Mucosa of gallbladder (tissue), 1 donor: ENCODE measurements around the gene CDHR2. TPM values are rescaled to one million over a fixed set of nuclear protein-coding genes. Genes with fewer than 3 reads are reported as not detected.

Experiments used
- DNase-seq: peaks from one replicate; pipeline ENCODE4 v3.0.0-alpha.2; 2020; ENCODE audit warnings: low spot score
- total RNA-seq: library from RNA; stranded (reverse); gene quantifications from one replicate; pipeline ENCODE4 v1.2.1, GENCODE V29; 2021
- donor health status: DM: no; HTN: no; CAD: no.

Gene CDHR2
- total RNA-seq, 1 donor from 2014 or later = 65.7 TPM

DNA sequence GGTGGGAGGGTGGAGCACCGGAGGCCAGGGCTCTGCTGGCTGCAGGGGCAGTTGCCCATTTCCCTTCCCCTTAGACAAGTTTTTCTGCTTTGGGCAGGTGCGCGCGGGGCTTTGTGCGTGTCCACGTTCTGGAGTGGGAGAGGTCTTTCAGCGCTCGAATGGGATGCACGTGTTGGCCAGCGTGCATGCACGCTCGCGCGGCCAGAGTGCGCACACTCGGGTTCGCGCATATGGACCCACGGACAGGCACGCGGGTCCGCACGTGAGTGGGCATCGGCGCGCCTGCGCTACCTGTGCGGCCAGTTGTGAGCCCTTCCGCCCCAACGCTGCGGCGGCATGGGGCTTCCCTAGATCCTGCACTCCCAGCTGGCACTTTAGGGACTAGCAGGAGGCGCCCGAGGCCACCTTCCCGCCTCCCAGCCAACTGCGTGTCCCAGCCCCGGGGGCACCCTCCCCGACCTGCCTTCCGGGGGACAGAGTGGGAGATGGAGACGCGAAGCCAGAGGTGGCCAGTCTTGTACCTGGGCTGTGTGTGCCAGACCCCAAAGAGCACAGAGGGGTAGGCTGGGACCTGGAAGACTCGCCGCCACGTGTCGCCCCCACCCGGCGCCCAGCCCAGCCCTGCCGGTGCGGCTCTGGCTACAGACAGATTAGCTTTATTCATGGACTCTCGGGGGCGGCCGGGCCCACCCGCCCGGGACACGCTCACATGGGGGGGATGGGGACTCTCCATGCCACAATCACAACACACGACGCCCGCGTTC is 70.6 kb downstream of the CDHR2 start:
- no peak for DNase-seq

DNA sequence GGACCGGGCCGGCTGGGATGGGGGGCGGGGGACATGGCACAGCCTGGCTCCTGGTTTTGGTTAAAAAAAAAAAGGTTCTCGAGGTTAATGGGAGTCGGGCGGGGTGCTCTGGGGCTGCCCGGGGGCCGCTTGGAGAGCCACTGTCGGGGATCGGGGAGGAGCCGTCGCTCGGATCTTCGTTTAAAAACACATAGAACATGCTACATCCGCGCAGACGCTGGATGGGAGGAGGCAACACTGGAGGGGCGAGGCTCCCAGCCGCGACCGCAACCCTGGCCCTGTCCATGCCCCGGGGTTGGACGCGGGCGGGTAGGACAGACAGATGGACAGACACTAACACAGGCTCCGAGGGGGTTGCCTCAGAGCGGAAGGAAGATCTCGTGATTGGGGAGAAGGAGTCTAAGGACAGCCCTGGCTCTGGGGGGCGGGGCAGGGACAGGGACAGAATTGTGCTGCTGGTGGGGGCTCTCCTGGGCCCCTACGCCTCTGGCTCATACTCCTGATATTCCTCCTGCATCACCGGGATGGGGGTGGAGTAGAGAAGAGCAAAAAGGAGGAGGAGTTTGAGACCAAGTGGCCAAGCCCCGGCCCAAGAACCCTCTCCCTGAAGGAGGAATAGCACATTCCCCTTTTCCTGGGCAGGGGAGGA is 71.3 kb downstream of the CDHR2 start:
- DNase-seq = no peak

DNA sequence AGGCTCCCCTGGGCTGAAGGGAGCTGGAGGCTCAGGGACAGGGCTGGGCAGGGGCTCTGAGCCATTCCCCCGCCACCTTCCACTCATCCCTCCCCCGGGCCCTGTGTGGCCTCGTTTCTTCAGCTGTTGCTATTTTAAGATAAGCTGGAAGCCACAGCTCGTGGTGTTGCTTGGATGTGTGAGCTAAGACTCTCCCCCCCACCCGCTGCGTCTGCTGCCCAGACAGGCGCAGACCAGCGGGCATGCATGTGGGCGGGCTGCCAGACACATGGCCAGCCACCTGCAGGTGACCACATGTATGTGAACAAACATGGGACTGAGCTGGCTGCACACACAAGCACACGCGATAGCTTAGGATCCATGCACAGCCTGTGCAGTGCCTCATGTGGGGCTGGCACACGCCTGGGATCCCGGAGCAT is 72.5 kb downstream of the CDHR2 start:
- no peak for DNase-seq

DNA sequence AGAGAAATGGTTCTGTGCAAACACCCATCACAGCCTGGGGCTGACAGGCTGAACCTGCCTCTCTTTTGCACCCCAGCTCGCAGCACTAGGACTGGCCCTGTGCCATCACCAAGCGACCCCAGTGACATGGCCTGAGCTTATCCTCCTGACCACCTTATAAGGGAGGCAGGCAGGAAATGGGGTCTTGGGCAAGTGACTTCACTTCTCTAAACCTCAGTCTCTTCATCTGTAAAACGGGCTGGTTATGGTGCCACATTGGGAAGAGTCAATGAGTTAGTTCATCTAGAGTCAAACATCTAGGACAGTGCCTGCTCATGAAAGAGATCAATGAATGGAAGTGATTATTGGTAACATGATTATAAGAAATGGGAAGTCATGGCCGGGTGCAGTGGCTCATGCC is 75.0 kb downstream of the CDHR2 start:
- no peak for DNase-seq

DNA sequence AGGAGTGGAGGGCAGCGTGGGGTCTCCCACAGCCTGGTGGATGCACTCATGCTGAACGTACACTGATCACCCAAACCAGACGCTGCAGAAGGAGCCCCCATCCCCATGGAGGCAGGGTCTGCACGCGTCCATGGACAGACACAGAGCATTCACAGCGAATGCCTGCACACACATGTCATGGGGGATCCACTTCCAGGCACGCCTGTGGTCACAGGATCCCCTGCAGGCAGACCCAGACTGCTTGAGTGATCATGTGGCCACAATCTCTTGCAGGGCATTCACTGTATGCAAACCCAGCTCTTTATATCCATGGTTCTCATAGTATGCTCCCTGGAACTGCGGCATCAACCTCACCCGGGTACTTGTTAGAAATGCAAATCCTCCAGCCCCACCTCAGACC is 75.8 kb downstream of the CDHR2 start:
- DNase-seq = no peak

DNA sequence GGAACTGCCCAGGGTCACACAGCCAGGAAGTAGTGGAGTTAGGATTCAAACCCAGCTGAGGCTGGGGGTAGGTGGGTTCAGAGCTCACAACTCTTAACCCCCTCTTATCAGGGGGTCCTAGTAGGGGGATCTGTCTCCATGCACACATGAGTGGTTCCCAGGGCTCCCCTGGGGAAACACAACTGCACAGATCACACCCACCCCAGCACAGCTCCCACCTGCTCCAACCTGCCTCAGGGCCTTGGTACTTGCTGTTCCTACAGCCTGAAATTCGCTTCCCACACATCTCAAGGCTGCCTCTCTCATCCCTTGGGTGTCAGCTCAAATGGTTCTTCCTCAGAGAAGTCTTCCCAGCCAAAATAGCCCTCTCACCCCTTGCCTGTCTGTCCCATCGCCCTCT is 76.4 kb downstream of the CDHR2 start:
- DNase-seq = no peak

DNA sequence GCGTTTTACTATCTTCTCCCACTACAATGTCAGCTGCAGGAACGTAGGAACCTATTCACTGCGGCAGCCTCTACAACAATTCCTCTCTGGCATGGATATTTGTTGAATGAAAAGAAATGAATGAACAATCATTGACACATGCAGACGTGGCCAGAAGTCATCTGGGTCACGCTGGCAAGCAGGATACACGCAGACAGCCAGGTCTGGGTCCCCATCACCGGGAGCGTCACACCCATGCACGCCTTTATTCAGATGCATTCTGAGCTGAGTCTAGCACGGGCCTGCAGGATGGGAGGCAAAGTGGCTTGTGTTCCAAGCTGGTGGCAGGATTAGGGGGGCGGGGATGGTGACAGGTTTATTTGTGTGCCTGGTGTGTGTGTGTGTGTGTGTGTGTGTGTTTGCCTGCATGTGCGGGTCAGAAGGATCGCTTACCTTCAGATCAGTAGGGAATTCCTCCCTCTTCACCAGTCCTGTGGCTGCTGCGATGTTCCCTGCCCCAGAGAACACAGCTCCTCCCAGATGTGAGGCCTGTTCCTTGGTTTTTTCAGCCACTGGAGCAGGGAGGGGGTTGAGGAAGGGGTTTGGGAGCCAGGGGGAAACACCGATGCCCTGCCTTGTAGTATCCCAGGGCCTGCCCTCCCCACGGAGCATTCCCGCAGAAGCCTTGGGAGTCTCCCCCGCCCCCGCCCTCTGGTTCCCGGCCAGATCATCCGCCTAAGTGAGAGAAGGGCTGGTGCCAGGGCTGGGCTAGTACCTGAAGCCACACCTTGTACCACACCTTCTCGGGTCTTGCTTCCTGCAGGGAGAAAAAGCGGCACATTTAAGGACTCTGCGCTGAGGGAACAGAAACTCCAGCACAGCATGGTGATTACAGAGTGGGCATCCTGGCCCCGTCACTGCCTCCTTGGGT is 77.1 kb downstream of the CDHR2 start:
- DNase-seq = no peak

DNA sequence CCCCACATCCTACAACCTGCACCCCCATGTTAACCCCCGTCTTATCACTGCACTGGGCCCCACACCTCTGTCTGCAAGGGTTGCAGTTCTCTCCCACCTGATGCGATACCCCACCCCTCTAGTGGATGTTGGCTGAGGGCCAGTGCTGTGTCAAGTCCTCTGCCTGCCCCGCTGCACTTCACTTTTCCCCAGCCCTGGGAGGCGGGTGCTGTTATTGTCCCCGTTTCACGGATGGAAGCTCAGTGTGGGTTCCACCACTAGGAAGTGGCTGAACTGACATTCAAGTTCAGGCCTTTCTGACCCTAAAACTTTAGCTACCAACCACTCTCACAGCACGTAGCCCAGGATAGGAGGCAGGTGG is 77.7 kb downstream of the CDHR2 start:
- DNase-seq = no peak

DNA sequence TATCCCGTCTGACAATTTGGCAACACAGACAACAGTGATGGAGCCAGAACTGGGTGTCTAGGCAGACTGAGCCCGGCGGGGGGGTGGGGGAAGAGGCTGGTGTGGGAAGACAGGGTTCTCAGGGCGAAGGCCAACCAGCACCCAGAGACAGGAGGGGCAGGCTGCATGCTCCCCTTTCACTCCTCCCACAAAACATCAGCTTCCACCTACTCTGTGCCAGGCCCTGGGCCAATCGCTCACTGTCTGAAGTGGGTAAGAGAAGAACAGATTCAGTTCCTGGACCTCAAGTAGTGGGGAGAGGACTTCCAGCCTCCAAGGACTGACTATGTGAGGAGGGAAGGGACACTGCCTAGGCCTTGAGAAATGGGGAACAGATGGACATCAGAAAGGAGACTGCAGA is 78.4 kb downstream of the CDHR2 start:
- no peak for DNase-seq

DNA sequence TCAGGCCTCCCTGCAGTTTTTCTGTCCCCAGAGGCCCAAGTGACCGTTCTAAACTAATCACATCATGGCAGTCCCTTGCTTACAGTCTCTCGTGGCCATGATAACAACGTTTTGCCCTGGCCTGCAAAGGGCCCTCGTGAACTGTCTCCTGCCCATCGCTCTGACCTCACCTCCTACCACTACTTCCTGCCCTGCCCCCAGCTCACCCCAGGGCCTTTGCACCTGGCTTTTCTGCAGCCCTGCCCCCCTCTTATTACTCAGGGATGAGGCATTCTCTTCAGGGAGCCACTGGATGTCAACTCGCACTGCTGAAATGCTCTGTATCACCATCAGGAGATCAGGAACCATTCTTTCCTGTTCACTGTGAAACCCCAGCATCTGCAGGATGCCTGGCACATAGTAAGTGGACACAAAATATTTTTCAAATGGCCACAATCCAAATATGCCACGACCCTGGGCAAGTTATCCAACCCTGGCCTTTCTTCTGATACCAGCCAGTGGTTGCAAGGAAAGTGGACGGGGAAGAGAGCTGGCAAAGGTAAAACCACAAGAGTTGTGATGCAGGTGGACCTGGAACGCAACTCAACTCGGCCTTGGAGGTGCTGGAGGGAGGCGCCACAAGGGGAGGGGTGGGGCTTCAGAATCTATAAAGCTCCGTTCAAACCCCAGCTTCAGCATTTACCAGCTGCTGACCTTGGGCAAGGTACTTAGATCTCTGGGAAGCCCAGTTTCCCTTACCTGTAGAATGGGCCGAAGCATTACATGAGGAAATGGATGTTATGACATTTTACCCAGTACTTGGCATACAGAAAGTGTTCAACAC is 79.5 kb downstream of the CDHR2 start:
- no peak for DNase-seq

DNA sequence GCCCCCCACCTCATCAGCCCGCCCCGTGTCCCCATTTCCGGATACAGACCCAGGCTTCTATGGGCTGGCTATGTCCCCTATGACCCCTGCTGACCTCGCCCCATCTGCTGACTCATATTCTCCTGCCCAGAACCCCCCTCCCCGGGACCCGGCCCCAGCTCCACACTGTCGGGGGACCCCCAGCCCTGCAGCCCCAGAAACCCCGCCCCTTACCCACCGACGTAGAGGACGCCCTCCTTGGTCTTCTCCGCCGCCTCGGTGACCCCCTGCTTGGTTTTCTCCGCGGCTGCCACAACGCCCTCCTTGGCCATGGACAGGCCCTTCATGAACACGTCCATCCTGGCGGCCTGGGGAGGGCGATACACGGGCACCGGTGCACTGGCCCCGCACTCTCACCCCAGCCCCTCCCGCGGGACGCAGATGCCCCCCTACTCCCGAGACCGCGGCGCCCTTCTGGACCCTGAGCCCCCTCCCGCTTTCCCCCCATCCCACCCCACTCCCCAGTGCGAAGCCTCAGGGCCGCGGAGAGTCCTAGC is 80.2 kb downstream of the CDHR2 start:
- DNase-seq = no peak

DNA sequence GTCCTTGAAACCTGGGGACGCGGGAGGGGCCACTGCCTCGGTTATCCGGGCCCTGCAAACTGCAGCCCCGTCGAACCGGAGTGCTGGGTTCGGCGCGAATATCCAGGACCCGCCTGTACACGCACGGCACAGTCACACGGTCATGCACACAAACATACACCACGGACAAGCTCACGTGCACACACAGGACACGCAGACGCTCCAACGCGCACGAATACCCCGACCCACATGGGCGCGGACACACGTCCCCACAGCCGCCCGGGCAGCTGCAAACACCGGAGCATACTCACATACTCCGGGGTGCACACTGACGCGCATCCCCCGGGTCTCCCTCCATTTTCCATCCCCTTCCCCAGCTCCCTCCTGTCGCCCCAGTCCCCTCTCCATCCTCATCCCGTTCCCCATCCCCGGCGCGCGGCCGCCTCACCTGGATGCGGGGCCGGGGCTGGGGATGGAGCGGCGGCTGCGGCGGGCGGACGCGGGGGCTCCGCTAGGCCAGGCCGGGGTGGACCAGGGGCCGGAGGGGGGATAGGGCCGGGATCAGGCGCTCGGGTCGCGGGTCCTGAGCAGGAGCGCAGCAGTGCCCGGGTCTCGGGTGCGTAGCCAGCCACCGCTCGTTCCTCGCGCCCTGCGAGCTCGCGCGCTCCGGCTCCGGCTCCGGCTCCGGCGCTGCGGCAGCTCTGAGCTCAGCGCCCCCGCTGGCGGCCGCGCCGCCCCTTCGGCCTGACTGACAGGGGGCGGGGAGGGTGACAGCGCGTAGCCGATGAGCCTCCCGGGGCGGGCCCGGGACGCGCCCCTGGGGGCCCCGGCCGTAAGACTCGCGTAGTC is 80.9 kb downstream of the CDHR2 start, which contains the start of the genes EIF4E1B and SNCB:
Gene EIF4E1B, plus strand, starts transcription at position 823 of the 828 bp plus-strand sequence. CDS start 12,113 bp downstream, outside the sequence.
Gene SNCB, minus strand, starts transcription at position 682 of the 828 bp plus-strand sequence. CDS start 880 bp downstream, outside the sequence.
- no peak for DNase-seq

DNA sequence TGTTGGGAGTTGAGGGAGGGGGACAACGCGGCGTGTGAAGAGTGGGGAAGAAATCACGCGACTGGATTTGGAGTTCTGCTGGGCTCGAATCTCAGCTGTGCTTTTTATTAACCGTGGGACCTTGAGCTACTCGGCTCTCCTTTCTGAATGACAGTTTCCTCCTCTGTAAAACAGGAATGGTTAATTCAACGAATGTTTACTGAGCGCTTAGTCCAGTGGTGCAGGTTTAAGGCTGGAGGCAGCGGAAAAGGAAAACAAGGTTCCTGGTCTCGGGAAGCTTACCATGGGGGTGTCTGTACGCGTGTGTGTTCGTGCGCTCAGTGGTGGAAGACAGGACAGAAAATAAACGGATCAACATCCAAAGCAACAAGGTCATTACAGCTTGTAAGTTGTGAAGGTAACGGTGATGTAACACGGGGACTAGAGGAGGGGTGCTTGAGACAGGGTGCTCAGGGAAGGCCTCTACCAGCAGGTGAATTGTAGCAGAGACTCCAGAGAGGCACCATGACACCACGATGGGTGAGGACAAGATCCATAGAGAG is 81.6 kb downstream of the CDHR2 start:
- no peak for DNase-seq

DNA sequence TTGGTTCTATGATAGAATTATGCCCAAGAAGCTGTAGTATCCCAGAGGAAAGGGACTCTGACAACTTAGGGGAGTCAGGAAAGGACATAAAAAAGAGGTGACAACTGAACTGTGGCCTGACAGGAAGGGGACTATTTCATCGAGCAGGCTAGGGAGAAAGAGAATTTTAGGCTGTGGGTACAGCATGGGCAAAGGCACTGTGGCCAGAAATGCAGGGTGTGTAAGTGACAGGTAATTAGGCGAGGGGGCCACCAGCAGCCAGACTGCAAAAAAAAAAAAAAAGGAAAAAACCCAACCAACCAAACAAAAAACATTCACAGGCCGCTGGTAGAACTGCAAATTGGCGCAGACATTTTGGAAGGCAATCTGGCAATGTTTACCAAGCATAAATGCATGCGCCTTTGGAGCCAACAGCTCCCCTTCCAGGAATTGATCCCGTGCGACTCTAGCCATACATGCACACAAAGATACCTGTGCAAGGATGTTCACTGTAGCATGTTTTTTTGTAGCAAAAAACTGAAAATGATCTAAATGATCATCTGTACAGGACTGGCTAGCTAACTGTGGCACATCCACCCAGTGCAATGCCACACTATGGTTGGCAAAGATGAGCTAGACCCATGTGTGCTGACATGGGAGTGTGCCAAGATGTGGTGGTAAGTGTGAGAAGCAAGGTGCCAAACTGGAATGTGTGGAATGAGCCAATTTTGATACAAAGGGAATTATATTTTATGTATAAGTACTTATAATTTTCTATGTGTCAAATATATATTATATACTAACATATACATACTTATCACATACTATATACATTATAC is 82.5 kb downstream of the CDHR2 start:
- no peak for DNase-seq

DNA sequence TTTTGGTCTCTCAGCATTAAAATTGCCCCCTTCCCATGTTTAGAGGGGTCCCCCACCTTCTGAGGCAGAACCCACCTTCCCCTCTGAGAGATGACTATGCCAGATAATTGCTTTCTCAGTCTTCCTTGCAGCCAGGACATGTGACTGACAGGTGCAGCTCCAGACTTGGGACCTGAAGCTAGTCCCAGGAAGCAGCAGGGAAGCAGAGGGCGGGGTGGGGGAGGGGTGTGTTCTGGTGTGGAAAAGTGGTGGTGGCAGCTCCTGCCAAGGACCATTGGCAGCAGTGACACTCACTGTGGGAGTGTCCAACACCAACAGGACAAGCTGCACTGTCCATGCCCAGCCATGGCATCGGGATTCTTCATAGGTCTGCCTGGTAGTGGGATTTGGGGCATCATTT is 83.6 kb downstream of the CDHR2 start:
- no peak for DNase-seq

DNA sequence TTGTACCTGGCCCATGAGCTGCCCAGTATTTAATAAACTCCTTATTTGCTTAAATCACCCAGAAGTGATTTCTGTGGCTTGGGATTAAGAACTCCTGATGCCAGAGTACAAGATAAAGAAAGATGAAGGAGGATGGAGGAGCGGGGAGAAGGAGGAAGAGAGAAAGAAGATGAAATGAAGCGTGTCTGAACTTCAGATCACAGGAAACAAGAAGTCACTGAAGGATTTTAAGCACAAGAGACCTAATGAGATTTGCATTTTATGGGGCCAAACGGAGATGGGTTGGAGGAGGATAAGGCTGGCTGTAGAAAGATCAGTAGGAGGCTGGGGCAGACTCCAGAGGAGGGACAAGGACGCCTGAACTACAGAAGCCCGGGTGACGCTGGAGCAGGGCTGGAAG is 84.5 kb downstream of the CDHR2 start:
- no peak for DNase-seq

DNA sequence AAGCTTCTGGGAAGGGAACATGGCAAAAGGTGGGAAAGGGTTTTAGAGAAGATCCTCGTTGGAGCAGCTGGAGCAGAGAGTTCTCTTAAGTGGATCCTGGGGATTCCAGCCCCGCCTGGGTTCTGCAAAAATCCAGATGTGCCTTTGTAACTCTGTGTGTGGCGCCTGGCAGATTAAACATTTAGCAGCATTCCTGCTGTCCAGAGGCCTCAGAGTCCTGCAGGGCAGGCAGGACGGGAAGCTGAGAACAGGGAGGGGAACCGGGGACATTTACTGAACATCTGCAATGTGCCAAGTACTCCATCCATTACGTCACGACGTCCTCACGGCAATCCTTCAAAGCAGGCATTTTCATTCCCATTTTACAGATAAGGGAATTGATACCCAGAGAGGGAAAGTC is 87.3 kb downstream of the CDHR2 start:
- DNase-seq = no peak

DNA sequence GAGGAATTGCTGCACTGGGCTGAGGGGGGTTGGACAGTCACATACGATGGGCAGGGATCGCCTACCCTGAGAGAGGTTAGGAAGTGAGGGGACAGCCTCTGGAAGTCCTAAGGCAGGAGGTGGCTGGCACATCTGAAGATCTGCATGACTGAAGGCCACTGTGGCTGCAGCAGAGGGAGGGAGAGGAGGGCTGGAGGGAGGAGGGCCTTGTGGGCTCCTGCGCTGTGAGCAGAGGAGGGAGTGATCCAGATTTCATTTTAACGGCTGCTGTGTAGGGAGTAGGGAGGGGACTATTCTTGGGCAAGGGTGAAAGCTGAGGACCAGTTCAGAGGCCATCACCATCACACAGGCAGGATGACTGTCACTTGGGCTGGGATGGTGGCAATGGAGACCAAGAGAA is 88.4 kb downstream of the CDHR2 start:
- no peak for DNase-seq

DNA sequence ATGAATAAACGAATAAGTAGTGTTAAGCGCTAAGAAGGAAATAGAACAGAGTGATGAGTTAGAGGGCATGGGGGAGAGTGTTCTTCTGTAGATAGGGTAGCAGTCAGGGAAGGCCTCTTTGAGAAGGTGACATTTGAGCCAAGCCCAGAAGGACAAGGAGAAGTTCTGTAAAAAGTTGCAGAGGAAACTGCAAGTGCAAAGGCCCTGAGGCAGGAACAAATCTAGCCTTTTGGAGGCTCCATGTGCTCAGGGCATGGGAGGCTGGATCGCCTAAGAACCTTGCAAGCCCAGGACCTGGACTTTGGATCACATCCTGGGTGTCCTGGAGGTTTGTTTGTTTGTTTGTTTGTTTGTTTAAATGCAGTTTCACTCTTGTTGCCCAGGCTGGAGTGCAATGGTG is 89.3 kb downstream of the CDHR2 start:
- DNase-seq = no peak
